DND-41 (cell line): ENCODE data around the gene RNF212.

Experiments
- CTCF ChIP-seq: IDR thresholded peaks from 2 replicates; pipeline ENCODE4 v1.5.1; 2012; ENCODE audit warnings: borderline replicate concordance, low read length, moderate library complexity, mild to moderate bottlenecking; ENCODE audit not compliant: poor library complexity, severe bottlenecking; ENCODE audit errors: extremely low read depth
- EZH2 ChIP-seq: IDR thresholded peaks from 3 replicates; pipeline ENCODE4 v1.6.1; 2012; ENCODE audit warnings: borderline replicate concordance, low read depth, mild to moderate bottlenecking, moderate library complexity, low read length, inconsistent platforms; ENCODE audit not compliant: severe bottlenecking

- TF ChIP-seq CTCF = no peak
- TF ChIP-seq EZH2 = no peak
Observed at GRCh38 chr4:1036976-1037810, 76.2 kb downstream of the RNF212 start.
